Hepatocyte (in vitro differentiated cells): ENCODE results near the gene CCDC39. TPM values are rescaled to one million over a fixed set of nuclear protein-coding genes. Genes with fewer than 3 reads are reported as not detected.

ENCODE experiments used
- DNase-seq: peaks from one replicate; pipeline ENCODE4 v3.0.0-alpha.2; 2016; ENCODE audit warnings: low spot score
- H2AFZ ChIP-seq: fragments of 200-600 bp; sonication (generic); 2 replicates; pipeline ENCODE4 v1.6.0; 2016; ENCODE audit warnings: antibody characterized with exemption, mild to moderate bottlenecking
- H3K27ac ChIP-seq: fragments of 200-600 bp; sonication (generic); 2 replicates; pipeline ENCODE4 v1.5.1; 2016; ENCODE audit warnings: mild to moderate bottlenecking
- H3K27me3 ChIP-seq: fragments of 200-600 bp; sonication (generic); 2 replicates; pipeline ENCODE4 v1.6.1; 2016
- H3K36me3 ChIP-seq: fragments of 200-600 bp; sonication (generic); replicated peaks from 2 replicates; pipeline ENCODE4 v1.5.1; 2016; ENCODE audit warnings: low read depth; ENCODE audit not compliant: insufficient read depth
- H3K4me1 ChIP-seq: fragments of 200-600 bp; sonication (generic); 2 replicates; pipeline ENCODE4 v1.5.1; 2016; ENCODE audit warnings: mild to moderate bottlenecking, moderate library complexity; ENCODE audit not compliant: insufficient read depth
- H3K4me2 ChIP-seq: fragments of 200-600 bp; sonication (generic); 2 replicates; pipeline ENCODE4 v1.6.0; 2016
- H3K4me3 ChIP-seq: fragments of 200-600 bp; sonication (generic); 2 replicates; pipeline ENCODE4 v1.5.1; 2016; ENCODE audit warnings: mild to moderate bottlenecking
- H3K79me2 ChIP-seq: fragments of 200-600 bp; sonication (generic); 2 replicates; pipeline ENCODE4 v1.6.0; 2017; ENCODE audit warnings: mild to moderate bottlenecking
- H3K9me2 ChIP-seq: fragments of 200-600 bp; sonication (generic); replicated peaks from 2 replicates; pipeline ENCODE4 v1.6.0; 2017; ENCODE audit warnings: mild to moderate bottlenecking; ENCODE audit not compliant: insufficient read depth
- H3K9me3 ChIP-seq: fragments of 200-600 bp; sonication (generic); 2 replicates; pipeline ENCODE4 v1.5.1; 2016; ENCODE audit warnings: low read depth, mild to moderate bottlenecking
- H4K20me1 ChIP-seq: fragments of 200-600 bp; sonication (generic); 2 replicates; pipeline ENCODE4 v1.6.0; 2016; ENCODE audit warnings: mild to moderate bottlenecking; ENCODE audit not compliant: insufficient read depth, poor library complexity, severe bottlenecking
- CTCF ChIP-seq: fragments of 200-600 bp; sonication (generic); IDR thresholded peaks from 2 replicates; pipeline ENCODE4 v1.5.1; 2016; ENCODE audit warnings: antibody characterized with exemption, mild to moderate bottlenecking; ENCODE audit not compliant: poor library complexity
- EZH2 ChIP-seq: fragments of 200-600 bp; sonication (generic); IDR thresholded peaks from 2 replicates; pipeline ENCODE4 v1.6.1; 2016; ENCODE audit warnings: antibody characterized with exemption, mild to moderate bottlenecking, borderline replicate concordance
- EZH2phosphoT487 ChIP-seq: fragments of 200-600 bp; sonication (generic); IDR thresholded peaks from one replicate; pipeline ENCODE4 v1.6.1; 2018; ENCODE audit warnings: antibody characterized with exemption, mild to moderate bottlenecking, low read depth, moderate library complexity; ENCODE audit not compliant: unreplicated experiment, severe bottlenecking
- WGBS: methylation state at CpG from one replicate; pipeline ENCODE4 v1.1.6; 2016; ENCODE audit warnings: low lambda C conversion rate; ENCODE audit errors: missing lambda C conversion rate; 5-methylcytosine and 5-hydroxymethylcytosine counted together
- polyA plus RNA-seq: library from polyadenylated mRNA; unstranded; fragments of >200 nt; fragmentation: Nextera tagmentation; extraction: Ambion mirVana; gene quantifications from 2 replicates; pipeline ENCODE4 v1.2.1, GENCODE V29; 2016
- total RNA-seq: library from RNA; depleted of rRNA; stranded (reverse); fragments of >200 nt; gene quantifications from 2 replicates; pipeline ENCODE4 v1.2.3, GENCODE V29; 2014

CCDC39 gene
- total and polyA plus RNA-seq, 2 experiments from 2014 or later = not detected

GRCh38 chr3:180633722-180634121 is 45.6 kb downstream of the CCDC39 start:
- no peaks in the 10 kb centered on the region for H3K36me3 ChIP-seq
- no peaks in the 10 kb centered on the region for H3K79me2 ChIP-seq
- no peaks in the 10 kb centered on the region for H3K4me1 ChIP-seq
- no peak overlapping the region for H3K27ac ChIP-seq
- no peaks in the 10 kb centered on the region for H3K27me3 ChIP-seq
- no peak overlapping the region for H3K4me3 ChIP-seq
- no peak for TF ChIP-seq EZH2
- TF ChIP-seq EZH2phosphoT487 = no peak
- no peak for TF ChIP-seq CTCF
- H4K20me1 ChIP-seq = no peaks in the 10 kb centered on the region
- WGBS = 25% methylated on average over 2 of the region's 2 CpGs
- no peak overlapping the region for H3K4me2 ChIP-seq
- no peak overlapping the region for H2AFZ ChIP-seq
- H3K9me2 ChIP-seq = no peaks in the 10 kb centered on the region
- no peak for DNase-seq
- no peaks in the 10 kb centered on the region for H3K9me3 ChIP-seq

GRCh38 chr3:180631317-180631716 is 48.0 kb downstream of the CCDC39 start:
- Histone ChIP-seq H3K79me2 (no peaks in the 10 kb centered on the region), H3K4me2 (no peak overlapping the region), H3K4me3 (no peak overlapping the region), H2AFZ (no peak overlapping the region), H3K4me1 (no peaks in the 10 kb centered on the region), H3K9me3 (no peaks in the 10 kb centered on the region), H3K27ac (no peak overlapping the region), H4K20me1 (no peaks in the 10 kb centered on the region), H3K9me2 (no peaks in the 10 kb centered on the region), H3K27me3 (no peaks in the 10 kb centered on the region), H3K36me3 (no peaks in the 10 kb centered on the region)
- TF ChIP-seq CTCF = no peak
- TF ChIP-seq EZH2 = no peak
- no peak for TF ChIP-seq EZH2phosphoT487
- 95% methylated on average over 3 of the region's 3 CpGs for WGBS
- DNase-seq = no peak

- no peaks in the 10 kb centered on the region for H3K9me2 ChIP-seq
- H3K27me3 ChIP-seq = no peaks in the 10 kb centered on the region
- DNase-seq = no peak
- no peaks in the 10 kb centered on the region for H4K20me1 ChIP-seq
- no peak overlapping the region for H2AFZ ChIP-seq
- H3K4me3 ChIP-seq = no peak overlapping the region
- no peaks in the 10 kb centered on the region for H3K9me3 ChIP-seq
- no peak overlapping the region for H3K4me2 ChIP-seq
- no peak for TF ChIP-seq EZH2
- TF ChIP-seq CTCF = no peak
- TF ChIP-seq EZH2phosphoT487 = no peak
- H3K36me3 ChIP-seq = no peaks in the 10 kb centered on the region
- H3K27ac ChIP-seq = no peak overlapping the region
- H3K79me2 ChIP-seq = no peaks in the 10 kb centered on the region
- H3K4me1 ChIP-seq = no peaks in the 10 kb centered on the region
Measured at GRCh38 chr3:180630371-180630770, 48.9 kb downstream of the CCDC39 start.

- Histone ChIP-seq H3K9me3 (no peaks in the 10 kb centered on the region), H2AFZ (no peak overlapping the region), H3K79me2 (no peaks in the 10 kb centered on the region), H3K9me2 (no peaks in the 10 kb centered on the region), H3K36me3 (no peaks in the 10 kb centered on the region), H3K27ac (no peak overlapping the region), H3K4me1 (no peaks in the 10 kb centered on the region), H3K4me3 (no peak overlapping the region), H4K20me1 (no peaks in the 10 kb centered on the region), H3K27me3 (no peaks in the 10 kb centered on the region), H3K4me2 (no peak overlapping the region)
- TF ChIP-seq EZH2phosphoT487 (no peak), EZH2 (no peak), CTCF (no peak)
- 78% methylated on average over 2 of the region's 2 CpGs for WGBS
- DNase-seq = no peak
Measured at GRCh38 chr3:180626844-180627243, 52.4 kb downstream of the CCDC39 start.
